GM12865 (cell line): Measurements from ENCODE around the gene HIP1R.

Experiments used
- DNase-seq: peaks from one replicate; pipeline ENCODE4 v3.0.0; 2010; ENCODE audit warnings: low read depth
- H3K4me3 ChIP-seq: 2 replicates; pipeline ENCODE4 v1.5.1; 2011; ENCODE audit warnings: mild to moderate bottlenecking, low read depth, low read length, control low read depth
- CTCF ChIP-seq: IDR thresholded peaks from 2 replicates; pipeline ENCODE4 v1.5.1; 2011; ENCODE audit warnings: low read length, control low read depth, low read depth, inconsistent platforms; ENCODE audit not compliant: insufficient read depth; ENCODE audit errors: missing control alignments

HIP1R gene

GRCh38 chr12:122859303-122860039, 24.2 kb downstream of the HIP1R start:
- no peak overlapping the region for H3K4me3 ChIP-seq
- DNase-seq: no peak
- TF ChIP-seq CTCF: no peak

- H3K4me3 ChIP-seq: no peak overlapping the region
Measured at GRCh38 chr12:122860040-122860853, 25.0 kb downstream of the HIP1R start.

DNA sequence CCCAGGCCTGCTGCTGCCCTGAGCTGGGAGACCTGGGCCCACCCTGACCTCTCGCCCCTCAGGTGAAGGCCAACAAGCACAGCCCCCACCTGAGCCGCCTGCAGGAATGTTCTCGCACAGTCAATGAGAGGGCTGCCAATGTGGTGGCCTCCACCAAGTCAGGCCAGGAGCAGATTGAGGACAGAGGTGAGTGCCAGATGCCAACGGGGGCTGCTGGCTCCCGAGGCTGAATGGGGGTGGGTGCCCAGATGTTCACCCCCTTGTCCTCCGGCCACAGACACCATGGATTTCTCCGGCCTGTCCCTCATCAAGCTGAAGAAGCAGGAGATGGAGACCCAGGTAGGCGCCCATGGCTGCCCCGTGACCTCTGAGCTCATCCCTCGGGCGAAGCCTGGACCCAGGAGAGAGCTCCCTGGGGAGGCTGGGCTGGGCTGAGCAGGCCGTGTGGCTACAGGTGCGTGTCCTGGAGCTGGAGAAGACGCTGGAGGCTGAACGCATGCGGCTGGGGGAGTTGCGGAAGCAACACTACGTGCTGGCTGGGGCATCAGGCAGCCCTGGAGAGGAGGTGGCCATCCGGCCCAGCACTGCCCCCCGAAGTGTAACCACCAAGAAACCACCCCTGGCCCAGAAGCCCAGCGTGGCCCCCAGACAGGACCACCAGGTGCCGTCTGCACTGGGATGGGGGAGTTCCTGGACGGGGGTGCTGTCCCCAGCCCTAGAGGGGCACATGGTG, 25.8 kb downstream of the HIP1R start:
- H3K4me3 ChIP-seq: no peak overlapping the region
- no peak for TF ChIP-seq CTCF
- DNase-seq: no peak

More at GRCh38 chr12:122860040-122860853, 25.0 kb downstream of the HIP1R start:
- peak; percentile 92 for TF ChIP-seq CTCF
- peak; percentile 89 for DNase-seq

DNA sequence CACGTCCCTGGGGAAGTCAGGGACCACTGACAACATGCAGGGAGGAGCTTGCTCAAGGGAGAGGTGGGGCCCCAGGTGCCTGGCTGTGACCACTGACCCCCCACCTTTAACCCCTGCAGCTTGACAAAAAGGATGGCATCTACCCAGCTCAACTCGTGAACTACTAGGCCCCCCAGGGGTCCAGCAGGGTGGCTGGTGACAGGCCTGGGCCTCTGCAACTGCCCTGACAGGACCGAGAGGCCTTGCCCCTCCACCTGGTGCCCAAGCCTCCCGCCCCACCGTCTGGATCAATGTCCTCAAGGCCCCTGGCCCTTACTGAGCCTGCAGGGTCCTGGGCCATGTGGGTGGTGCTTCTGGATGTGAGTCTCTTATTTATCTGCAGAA, 26.3 kb downstream of the HIP1R start:
- DNase-seq: no peak
- no peak for TF ChIP-seq CTCF
- H3K4me3 ChIP-seq: no peak overlapping the region

DNA sequence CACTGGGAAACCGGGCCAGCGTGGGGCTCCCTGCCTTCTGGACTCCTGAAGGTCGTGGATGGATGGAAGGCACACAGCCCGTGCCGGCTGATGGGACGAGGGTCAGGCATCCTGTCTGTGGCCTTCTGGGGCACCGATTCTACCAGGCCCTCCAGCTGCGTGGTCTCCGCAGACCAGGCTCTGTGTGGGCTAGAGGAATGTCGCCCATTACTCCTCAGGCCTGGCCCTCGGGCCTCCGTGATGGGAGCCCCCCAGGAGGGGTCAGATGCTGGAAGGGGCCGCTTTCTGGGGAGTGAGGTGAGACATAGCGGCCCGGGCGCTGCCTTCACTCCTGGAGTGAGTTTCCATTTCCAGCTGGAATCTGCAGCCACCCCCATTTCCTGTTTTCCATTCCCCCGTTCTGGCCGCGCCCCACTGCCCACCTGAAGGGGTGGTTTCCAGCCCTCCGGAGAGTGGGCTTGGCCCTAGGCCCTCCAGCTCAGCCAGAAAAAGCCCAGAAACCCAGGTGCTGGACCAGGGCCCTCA, 26.9 kb downstream of the HIP1R start:
- H3K4me3 ChIP-seq: no peak overlapping the region
- no peak for DNase-seq
- TF ChIP-seq CTCF: no peak

- no peak for DNase-seq
- no peak for TF ChIP-seq CTCF
- H3K4me3 ChIP-seq: no peak overlapping the region
Measured at GRCh38 chr12:122862872-122863701, 27.8 kb downstream of the HIP1R start.
